NCI-H146 treated with DMSO at 0.1 percent for 48 hours (cell line): ENCODE results near the gene BLOC1S5.
"Not testable (repeated sequence)": the region's sequence is repeated elsewhere in the genome, so short reads cannot be mapped to it uniquely, and the experiment has no call there.

Experiments
- DNase-seq: peaks from one replicate; lab custom pipeline; 2025; ENCODE audit not compliant: unreplicated experiment; lab: John Stamatoyannopoulos, UW

BLOC1S5 gene

GRCh38 chr6:8045769-8046168 is 18.4 kb downstream of the BLOC1S5 start:
- not testable (repeated sequence) for DNase-seq

- no peak for DNase-seq
These were observed 21.0 kb downstream of the BLOC1S5 start for GRCh38 chr6:8043221-8043620.

GRCh38 chr6:8041913-8042583 is 22.1 kb downstream of the BLOC1S5 start:
- DNase-seq = no peak

- not testable (repeated sequence) for DNase-seq
These were observed 30.1 kb downstream of the BLOC1S5 start for GRCh38 chr6:8034107-8034506.

GRCh38 chr6:8030920-8031319 is 33.3 kb downstream of the BLOC1S5 start:
- no peak for DNase-seq

- no peak for DNase-seq
These were observed 34.8 kb downstream of the BLOC1S5 start for GRCh38 chr6:8029243-8029870.

- no peak for DNase-seq
These were observed 36.1 kb downstream of the BLOC1S5 start for GRCh38 chr6:8027965-8028651.

- no peak for DNase-seq
These were observed 37.4 kb downstream of the BLOC1S5 start for GRCh38 chr6:8026800-8027199.

- no peak for DNase-seq
These were observed 39.0 kb downstream of the BLOC1S5 start for GRCh38 chr6:8025191-8025590.

GRCh38 chr6:8023638-8024037 is 40.6 kb downstream of the BLOC1S5 start:
- DNase-seq = no peak

GRCh38 chr6:8020083-8020482 is 44.1 kb downstream of the BLOC1S5 start:
- DNase-seq = no peak

GRCh38 chr6:8017705-8018104 is 46.5 kb downstream of the BLOC1S5 start:
- no peak for DNase-seq

GRCh38 chr6:8017276-8017701 is 46.9 kb downstream of the BLOC1S5 start:
- DNase-seq = no peak

- no peak for DNase-seq
These were observed 49.2 kb downstream of the BLOC1S5 start for GRCh38 chr6:8014947-8015346.

- no peak for DNase-seq
These were observed 50.4 kb downstream of the BLOC1S5 start for GRCh38 chr6:8013763-8014162.

GRCh38 chr6:8006208-8006607 is 58.0 kb downstream of the BLOC1S5 start:
- DNase-seq = peak; percentile 20

GRCh38 chr6:8005136-8005535 is 59.1 kb downstream of the BLOC1S5 start:
- DNase-seq = no peak

GRCh38 chr6:8000636-8001035 is 63.6 kb downstream of the BLOC1S5 start:
- DNase-seq = no peak

GRCh38 chr6:8000188-8000596 is 64.0 kb downstream of the BLOC1S5 start:
- no peak for DNase-seq

- no peak for DNase-seq
These were observed 65.0 kb downstream of the BLOC1S5 start for GRCh38 chr6:7999201-7999600.

- DNase-seq = no peak
These were observed 66.0 kb downstream of the BLOC1S5 start for GRCh38 chr6:7998103-7998725.

GRCh38 chr6:7997286-7997685 is 66.9 kb downstream of the BLOC1S5 start:
- DNase-seq = no peak
